ENCODE results near the gene ARMH4. TPM values are rescaled to one million over a fixed set of nuclear protein-coding genes. Genes with fewer than 3 reads are reported as not detected.
A peak's percentile ranks its signal among the peaks of the same experiment; 100 is the strongest.

Gene ARMH4
- total and polyA plus RNA-seq, 12 donors, result 1.3 to 13.1 (median 8.5) TPM

DNA sequence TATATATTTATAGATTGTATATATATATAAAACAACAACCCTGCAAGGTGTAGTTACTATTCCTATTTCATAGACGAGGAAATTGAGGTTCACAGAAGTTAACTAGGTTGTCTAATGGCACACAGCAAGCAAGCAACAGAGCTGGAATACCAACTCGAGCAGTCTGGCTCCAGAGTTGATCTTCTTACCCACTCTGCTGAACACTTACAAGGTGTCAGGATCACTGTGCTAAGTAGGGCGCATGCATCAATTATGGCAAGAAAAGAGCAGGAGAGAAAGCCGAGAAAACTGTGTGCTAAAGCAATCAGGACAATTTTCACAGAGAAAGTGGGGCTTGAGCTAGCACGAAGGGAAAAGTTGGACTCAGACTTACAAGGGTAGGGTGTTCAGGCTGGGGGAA, 15.9 kb upstream of the ARMH4 start:
- TF ChIP-seq, protein P1, sequence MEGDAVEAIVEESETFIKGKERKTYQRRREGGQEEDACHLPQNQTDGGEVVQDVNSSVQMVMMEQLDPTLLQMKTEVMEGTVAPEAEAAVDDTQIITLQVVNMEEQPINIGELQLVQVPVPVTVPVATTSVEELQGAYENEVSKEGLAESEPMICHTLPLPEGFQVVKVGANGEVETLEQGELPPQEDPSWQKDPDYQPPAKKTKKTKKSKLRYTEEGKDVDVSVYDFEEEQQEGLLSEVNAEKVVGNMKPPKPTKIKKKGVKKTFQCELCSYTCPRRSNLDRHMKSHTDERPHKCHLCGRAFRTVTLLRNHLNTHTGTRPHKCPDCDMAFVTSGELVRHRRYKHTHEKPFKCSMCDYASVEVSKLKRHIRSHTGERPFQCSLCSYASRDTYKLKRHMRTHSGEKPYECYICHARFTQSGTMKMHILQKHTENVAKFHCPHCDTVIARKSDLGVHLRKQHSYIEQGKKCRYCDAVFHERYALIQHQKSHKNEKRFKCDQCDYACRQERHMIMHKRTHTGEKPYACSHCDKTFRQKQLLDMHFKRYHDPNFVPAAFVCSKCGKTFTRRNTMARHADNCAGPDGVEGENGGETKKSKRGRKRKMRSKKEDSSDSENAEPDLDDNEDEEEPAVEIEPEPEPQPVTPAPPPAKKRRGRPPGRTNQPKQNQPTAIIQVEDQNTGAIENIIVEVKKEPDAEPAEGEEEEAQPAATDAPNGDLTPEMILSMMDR (IDR thresholded peaks at IDR 0.05), result no peak
- DNase-seq, result no peak
- Histone ChIP-seq H3K27ac (no peak overlapping the region), H3K4me1 (peaks cover 0 to 12% (median 4%) of the 10 kb centered on the region in 9 donors), H3K27me3 (no peaks in the 10 kb centered on the region), H3K4me3 (no peak overlapping the region), H3K9me3 (no peaks in the 10 kb centered on the region), H3K36me3 (no peaks in the 10 kb centered on the region)
- no peak for ATAC-seq
- intact Hi-C loops (cut with DNase I), result loop anchor here in 5 of 10 donors (2.0 to 10.0 kb wide), 4 partner anchors 57 to 683 kb away; no protein-coding TSS in a partner anchor
- WGBS, 2 donors, result 86 to 91% methylated on average over 5 of the region's 5 CpGs

- ATAC-seq, result no peak
- Histone ChIP-seq H3K36me3 (no peaks in the 10 kb centered on the region), H3K9me3 (no peaks in the 10 kb centered on the region), H3K27ac (no peak overlapping the region), H3K4me1 (peaks cover 0 to 12% (median 4%) of the 10 kb centered on the region in 9 donors), H3K27me3 (no peaks in the 10 kb centered on the region), H3K4me3 (no peak overlapping the region)
- 38 to 45% methylated on average over 1 of the region's 1 CpG for WGBS, 2 donors
- intact Hi-C loops (cut with DNase I), result loop anchor here in 5 of 10 donors (2.0 to 10.0 kb wide), 4 partner anchors 56 to 682 kb away; no protein-coding TSS in a partner anchor
- TF ChIP-seq, protein P1 (IDR thresholded peaks at IDR 0.05), result no peak
- no peak for DNase-seq
These were observed 15.0 kb upstream of the ARMH4 start for GRCh38 chr14:58167057-58167456.

- Histone ChIP-seq H3K4me3 (no peak overlapping the region), H3K36me3 (no peaks in the 10 kb centered on the region), H3K4me1 (peaks cover 0 to 11% (median 4%) of the 10 kb centered on the region in 9 donors), H3K27me3 (no peaks in the 10 kb centered on the region), H3K9me3 (no peaks in the 10 kb centered on the region), H3K27ac (no peak overlapping the region)
- DNase-seq, result peak; percentile 87
- ATAC-seq, result peak; percentile 47 to 88 (median 84)
- intact Hi-C loops (cut with DNase I), result loop anchor here in 7 of 10 donors (1.0 to 10.0 kb wide), 5 partner anchors 55 to 681 kb away; no protein-coding TSS in a partner anchor
- WGBS, 2 donors, result 35 to 39% methylated on average over 10 of the region's 10 CpGs
- TF ChIP-seq, protein P1 (IDR thresholded peaks at IDR 0.05), result peak; percentile 81 to 95 (median 91)
These were observed 14.3 kb upstream of the ARMH4 start for GRCh38 chr14:58166005-58166983.

DNA sequence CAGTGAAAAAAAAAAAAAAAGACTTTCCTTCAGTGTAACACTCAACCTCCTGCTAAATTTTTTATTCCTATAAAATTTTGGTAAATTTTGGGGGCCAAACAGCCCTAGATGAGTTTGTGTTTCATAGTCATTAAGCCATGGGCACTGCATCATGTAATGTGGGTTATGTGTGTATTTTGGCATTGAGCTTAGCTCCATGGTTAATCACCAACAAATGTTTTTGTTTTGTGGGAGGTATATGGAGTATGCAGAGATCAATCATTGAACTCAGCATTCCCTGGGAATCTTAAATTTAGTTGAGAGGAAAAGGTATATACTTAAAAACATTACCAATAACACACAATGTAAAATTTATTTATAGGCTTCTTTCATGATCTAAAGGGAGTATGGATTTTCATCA, 8.5 kb upstream of the ARMH4 start:
- intact Hi-C loops (cut with DNase I), result loop anchor here in 3 of 10 donors (2.0 to 10.0 kb wide), 3 partner anchors 46 to 676 kb away; no protein-coding TSS in a partner anchor
- TF ChIP-seq, protein P1 (IDR thresholded peaks at IDR 0.05), result no peak
- ATAC-seq (no peak), DNase-seq (no peak)
- H3K9me3 ChIP-seq, result no peaks in the 10 kb centered on the region
- H3K4me3 ChIP-seq, result no peak overlapping the region
- no peaks in the 10 kb centered on the region for H3K4me1 ChIP-seq
- H3K27ac ChIP-seq, result no peak overlapping the region
- no peaks in the 10 kb centered on the region for H3K36me3 ChIP-seq
- H3K27me3 ChIP-seq, result peaks cover 0 to 6% (median 0%) of the 10 kb centered on the region in 7 donors
